NCI-H146 treated with DMSO at 0.1 percent for 48 hours (cell line): ENCODE measurements around the gene UPF2.
A peak's percentile ranks its signal among the peaks of the same experiment; 100 is the strongest.

ENCODE experiments used
- DNase-seq: peaks from one replicate; lab custom pipeline; 2025; ENCODE audit not compliant: unreplicated experiment; lab: John Stamatoyannopoulos, UW

UPF2 gene

GRCh38 chr10:11886851-11887250, 155.8 kb downstream of the UPF2 start:
- no peak for DNase-seq

- DNase-seq: no peak
Observed at GRCh38 chr10:11886138-11886474, 156.5 kb downstream of the UPF2 start.

- no peak for DNase-seq
Observed at GRCh38 chr10:11885437-11886137, 157.0 kb downstream of the UPF2 start.

- no peak for DNase-seq
Observed at GRCh38 chr10:11884706-11885423, 157.7 kb downstream of the UPF2 start.

DNA sequence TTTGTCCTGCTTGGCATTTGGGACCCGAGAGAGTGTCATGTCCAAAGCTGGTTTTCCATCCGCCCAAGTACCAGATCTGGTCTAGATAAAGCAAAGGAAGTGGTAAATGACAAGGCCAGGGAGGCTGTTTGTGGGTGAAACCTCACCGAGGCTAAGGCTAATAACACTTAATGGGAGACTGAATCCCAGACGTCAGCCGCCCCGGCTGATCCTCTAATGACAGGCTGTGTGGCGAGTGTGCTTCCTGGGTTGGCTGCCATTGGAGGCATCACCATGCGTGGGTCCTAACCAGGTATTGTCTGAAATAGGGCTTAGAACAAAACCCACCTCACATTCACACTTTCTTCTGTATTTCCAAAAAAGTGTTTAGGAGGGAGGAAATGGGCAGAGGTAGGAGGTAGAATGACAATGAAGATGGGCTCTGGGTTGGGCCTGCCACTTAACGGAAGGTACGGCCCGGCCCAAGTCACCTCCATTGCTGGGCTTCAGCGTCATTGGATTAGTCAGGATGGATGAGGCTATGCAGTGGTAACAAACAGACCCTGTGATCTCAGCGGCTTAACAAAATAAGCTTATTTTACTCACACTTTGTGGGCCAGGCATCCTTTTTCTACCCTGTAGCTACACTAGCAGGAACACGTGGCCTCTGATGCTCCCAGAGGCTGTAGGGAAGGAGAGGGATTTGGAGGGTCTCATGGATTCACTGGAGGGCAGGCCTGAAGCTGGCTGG, 159.8 kb downstream of the UPF2 start:
- no peak for DNase-seq

GRCh38 chr10:11881477-11882417, 160.9 kb downstream of the UPF2 start:
- DNase-seq: no peak

DNA sequence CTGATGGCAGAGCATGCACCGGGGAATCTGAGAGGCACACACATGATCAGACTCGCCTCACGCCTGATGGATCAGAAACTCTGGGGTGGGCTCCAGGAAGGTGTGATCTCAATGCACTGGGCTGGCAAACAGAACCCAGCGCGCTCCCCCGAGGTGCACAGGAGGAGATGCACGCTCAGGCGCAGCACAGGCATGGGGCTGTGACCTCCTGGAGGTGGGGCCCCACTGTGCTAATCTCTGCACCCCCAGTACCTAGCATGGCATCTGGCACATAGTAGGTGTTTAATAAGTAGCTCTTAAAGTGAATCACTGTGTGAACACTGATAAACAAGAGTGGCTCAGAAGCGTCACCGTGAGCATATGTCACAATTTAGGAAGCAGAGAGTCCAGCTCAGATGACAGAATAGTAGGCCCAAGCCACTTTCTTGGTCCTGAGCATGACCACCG, 161.6 kb downstream of the UPF2 start:
- no peak for DNase-seq

DNA sequence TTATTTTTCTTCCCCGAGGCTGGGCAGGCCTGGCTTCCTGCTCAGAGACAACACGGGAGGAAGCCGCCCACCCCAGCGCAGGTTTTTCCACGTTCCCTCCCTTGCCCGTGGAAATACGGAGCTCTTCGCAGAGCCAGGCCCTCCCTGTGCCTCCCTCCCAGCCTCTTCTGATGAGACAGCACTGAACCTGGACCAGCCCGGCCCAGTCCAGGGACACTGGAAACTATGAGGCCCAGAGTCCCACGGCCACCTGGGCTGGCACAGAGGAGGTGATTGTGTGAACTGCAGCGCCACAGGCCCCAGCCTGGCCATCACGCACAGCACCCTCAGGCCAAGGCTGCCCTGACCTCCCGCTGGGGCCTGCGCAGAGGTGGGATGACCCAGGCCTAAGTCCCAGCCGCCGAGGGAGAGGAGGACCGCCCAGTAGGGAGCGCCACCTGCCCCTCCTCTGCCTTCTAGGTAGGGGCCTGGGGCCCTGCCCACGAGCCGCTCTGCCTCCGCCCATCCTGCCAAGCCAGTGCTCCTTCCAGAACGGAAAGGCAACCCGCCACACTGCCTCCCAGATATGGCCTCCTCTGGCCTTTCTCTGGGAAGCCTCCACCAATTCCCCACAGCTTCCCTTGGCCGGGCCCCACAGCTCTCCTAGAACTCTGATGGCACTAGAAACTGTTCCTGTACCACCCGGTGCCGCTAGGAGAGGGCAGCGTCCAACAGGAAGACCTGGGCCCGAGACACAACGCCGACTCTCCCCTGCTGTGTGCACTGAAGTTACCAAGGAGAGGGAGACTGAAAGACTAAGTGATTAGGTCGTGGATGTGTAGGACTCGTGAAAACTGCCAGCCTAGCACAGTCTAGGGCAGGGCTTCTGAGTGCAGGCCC, 162.2 kb downstream of the UPF2 start:
- DNase-seq: no peak

DNA sequence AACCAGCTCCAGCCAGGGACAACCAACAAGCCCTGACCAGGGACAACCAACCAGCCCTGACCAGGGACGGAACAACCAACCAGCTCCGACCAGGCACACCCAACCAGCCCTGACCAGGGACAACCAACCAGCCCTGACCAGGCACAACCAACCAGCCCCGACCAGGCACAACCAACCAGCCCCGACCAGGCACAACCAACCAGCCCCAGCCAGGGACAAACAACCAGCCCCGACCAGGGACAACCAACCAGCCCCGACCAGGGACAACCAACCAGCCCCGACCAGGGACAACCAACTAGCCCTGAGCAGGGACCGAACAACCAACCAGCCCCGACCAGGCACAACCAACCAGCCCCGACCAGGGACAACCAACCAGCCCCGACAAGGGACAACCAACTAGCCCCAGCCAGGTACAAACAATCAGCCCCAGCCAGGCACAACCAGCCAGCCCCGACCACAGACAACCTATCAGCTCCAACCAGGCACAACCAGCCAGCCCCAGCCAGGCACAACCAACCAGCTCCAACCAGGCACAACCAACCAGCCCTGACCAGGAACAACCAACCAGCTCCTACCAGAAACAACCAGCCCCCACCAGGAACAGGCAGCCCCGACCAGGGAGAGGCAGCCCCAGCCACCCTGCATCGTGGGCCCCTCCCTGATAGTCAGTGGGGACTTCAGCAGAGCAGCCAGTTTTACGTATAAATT, 163.1 kb downstream of the UPF2 start:
- no peak for DNase-seq

GRCh38 chr10:11878776-11879175, 163.8 kb downstream of the UPF2 start:
- DNase-seq: no peak

GRCh38 chr10:11877591-11877905, 165.1 kb downstream of the UPF2 start:
- DNase-seq: no peak

GRCh38 chr10:11876805-11877590, 165.6 kb downstream of the UPF2 start:
- no peak for DNase-seq

- DNase-seq: no peak
Observed at GRCh38 chr10:11876324-11876723, 166.3 kb downstream of the UPF2 start.

DNA sequence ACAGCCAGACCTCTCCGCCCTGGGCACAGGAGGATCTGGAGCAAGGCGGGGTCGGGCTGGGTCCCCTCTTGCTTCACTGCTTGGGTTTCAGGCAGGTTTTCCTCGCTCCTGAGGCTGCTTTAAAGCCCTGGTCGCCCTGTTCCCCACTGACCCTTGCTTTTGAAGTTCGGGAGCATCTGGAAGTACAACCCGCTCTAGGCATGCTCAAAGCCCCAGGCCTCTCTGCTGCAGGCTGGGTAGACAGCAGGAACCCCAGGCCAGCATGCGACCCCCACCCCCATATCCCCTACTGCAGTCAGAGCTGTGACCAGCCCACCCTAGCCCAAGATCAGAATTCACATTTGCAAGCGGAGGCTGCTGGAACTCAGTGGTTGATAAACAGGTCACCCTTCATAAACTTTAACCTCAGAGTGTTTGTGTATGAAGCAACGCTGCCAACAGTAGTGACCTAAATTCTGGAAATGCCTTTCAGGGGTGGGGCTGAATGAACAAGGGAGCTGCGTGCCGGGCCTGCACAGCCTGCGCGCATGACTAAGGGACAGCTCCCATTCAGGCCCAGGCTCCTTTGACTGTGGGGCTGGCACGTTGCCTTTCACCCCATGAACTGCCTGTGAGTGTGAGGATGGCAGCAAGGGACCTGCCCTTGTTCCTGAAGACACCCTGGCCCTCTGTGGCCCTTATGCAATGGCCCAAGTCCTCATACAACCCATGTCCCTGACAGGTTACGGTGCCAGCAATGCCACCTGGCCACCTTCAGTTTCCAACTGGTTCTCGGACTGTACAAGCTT, 166.9 kb downstream of the UPF2 start:
- DNase-seq: no peak

- peak; percentile 78 for DNase-seq
Observed at GRCh38 chr10:11874568-11875493, 167.8 kb downstream of the UPF2 start.

GRCh38 chr10:11871466-11871865, 171.1 kb downstream of the UPF2 start:
- DNase-seq: no peak

DNA sequence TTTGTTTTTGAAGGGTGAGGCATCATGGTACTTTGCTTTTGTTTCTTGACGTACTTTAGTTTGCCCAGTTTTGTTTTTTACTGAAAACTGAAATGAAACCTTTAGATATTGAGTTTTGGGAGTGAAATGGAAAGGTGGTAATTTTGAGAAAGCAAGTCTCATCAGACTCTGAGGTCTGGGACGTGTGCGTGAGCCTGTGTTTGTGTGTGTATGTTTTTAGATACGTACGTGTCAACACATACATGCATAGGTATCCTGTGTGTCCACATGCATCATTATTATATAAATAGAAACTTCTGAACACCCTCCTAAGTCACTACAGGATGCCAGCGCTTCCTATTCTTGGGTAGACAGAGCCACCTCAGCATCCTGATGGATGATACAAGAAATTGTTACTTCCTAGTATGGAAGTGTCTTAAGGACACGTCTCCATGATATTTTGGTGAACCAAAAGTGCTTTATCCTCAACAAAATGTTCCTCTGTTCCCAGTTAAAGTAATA, 171.7 kb downstream of the UPF2 start:
- no peak for DNase-seq
